HG03103 (cell line): ENCODE measurements around the gene ANKMY1.
A peak's percentile ranks its signal among the peaks of the same experiment; 100 is the strongest.
"Not testable (repeated sequence)": the region's sequence is repeated elsewhere in the genome, so short reads cannot be mapped to it uniquely, and the experiment has no call there.

Experiments
- ATAC-seq: cut with Tn5 transposase; IDR thresholded peaks from one replicate; pipeline ENCODE4 v1.9.1; 2021; ENCODE audit warnings: low read depth; ENCODE audit not compliant: unreplicated experiment

ANKMY1 gene

GRCh38 chr2:240524963-240525718, 32.6 kb downstream of the ANKMY1 start:
- no peak for ATAC-seq

GRCh38 chr2:240523451-240524281, 34.1 kb downstream of the ANKMY1 start:
- no peak for ATAC-seq

GRCh38 chr2:240522406-240522805, 35.4 kb downstream of the ANKMY1 start:
- ATAC-seq, result no peak

GRCh38 chr2:240521885-240522284, 35.9 kb downstream of the ANKMY1 start:
- not testable (repeated sequence) for ATAC-seq

DNA sequence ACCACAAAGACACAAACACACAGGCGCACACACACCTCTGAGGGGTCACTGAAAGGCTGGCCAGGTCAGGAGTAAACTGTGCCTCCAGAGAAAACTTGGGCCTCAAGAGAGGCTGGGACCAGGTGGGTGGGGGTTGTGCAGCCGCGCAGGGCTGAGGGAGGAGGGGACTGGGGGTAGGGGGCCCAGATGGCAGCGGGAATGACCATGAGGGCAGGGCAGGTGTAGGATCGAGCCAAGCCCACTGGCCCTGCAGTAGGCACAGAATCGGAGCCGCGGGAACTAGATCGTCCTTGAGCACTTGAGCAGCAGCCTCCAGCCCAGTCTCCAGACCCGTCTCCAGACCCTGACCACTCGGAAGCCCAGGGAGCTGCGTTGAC, 36.8 kb downstream of the ANKMY1 start:
- no peak for ATAC-seq

DNA sequence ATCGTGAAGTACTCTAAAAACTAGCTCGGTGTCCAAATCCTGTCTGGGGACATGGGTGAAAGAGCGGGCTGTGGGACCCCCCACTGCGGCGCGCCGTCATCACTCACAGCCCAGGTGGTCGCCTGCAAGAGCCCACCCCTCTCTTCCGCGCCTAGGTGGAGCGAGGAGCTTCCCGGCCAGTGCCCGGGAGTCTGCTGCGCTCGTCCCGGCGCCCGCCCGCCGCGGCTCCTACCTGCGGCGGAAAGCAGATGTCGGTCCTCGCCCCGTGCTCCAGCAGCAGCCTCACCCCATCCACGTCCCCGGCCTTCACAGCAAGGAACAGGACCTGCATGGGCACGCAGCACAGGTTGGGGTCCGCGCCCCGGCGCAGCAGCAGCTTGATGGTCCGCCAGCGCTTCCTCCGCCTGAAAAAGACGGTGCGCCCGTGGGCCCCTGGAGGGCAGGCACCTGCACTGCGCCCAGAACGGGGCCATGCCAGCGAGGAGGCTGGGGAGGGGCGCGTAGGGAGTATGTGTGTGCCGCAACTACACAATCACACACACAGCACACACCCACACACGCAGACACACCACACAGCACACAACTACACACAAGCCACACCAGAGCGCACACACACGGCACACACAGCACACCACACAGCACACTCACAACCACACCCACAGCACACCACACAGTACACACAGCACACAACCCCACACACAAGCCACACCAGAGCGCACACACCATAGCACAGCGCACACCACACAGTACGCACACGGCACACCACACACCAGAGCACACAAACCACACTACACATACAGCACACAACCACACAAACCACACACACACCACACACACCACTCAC, 37.4 kb downstream of the ANKMY1 start:
- ATAC-seq, result no peak

- no peak for ATAC-seq
Observed at GRCh38 chr2:240519396-240520129, 38.2 kb downstream of the ANKMY1 start.

GRCh38 chr2:240518981-240519380, 38.8 kb downstream of the ANKMY1 start:
- no peak for ATAC-seq

DNA sequence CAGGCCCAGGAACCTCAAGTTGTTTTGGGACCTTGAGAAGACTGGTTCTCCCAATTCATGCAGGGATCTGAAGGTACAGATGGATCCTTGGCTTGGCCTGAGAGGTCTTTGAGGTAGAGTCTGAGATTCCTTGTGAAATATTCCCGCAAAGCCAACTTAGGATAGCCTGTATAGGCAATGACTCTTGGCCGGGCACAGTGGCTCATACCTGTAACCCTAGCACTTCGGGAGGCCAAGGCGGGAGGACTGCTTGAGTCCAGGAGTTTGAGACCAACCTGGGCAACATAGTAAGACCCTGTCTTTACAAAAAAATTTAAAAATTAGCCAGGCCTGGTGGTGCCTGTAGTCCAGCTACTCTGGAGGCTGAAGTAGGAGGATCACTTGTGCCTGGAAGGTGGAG, 40.4 kb downstream of the ANKMY1 start:
- ATAC-seq, result no peak

- no peak for ATAC-seq
Observed at GRCh38 chr2:240514631-240515030, 43.2 kb downstream of the ANKMY1 start.

DNA sequence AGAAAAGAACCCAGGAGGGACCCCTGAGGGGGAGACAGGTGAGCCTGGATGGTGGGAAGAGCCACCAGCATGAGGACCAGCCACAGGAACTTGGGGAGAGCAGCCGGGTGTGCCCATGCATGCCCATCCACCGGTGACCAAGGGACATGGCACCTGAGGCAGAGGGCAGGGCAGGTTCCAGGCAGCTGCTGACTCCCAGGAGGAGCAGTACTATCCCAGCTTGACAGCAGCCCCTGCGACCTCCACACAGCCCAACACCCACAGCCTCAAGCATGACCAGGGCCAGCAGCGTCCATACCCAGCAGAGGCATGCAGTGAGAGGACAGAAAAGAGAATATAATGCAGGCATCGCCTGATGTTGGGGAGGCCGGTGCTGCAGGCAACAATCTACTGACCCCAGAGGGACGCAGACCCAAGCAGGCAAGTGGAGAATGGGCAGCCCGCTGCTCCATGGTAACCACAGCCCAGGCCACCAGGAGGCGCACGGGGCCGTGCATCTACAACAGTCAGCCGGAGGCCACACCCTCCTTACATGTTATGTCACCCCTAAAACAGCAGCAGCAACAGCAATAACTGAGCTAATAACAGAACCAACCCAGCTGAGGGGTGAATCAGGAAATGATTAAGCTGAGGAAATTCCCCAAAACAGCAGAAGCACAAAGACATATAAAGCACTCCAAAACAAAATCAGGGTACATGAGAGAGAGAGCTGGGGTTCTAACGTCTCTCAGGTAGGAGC, 44.1 kb downstream of the ANKMY1 start:
- ATAC-seq, result peak; percentile 93

DNA sequence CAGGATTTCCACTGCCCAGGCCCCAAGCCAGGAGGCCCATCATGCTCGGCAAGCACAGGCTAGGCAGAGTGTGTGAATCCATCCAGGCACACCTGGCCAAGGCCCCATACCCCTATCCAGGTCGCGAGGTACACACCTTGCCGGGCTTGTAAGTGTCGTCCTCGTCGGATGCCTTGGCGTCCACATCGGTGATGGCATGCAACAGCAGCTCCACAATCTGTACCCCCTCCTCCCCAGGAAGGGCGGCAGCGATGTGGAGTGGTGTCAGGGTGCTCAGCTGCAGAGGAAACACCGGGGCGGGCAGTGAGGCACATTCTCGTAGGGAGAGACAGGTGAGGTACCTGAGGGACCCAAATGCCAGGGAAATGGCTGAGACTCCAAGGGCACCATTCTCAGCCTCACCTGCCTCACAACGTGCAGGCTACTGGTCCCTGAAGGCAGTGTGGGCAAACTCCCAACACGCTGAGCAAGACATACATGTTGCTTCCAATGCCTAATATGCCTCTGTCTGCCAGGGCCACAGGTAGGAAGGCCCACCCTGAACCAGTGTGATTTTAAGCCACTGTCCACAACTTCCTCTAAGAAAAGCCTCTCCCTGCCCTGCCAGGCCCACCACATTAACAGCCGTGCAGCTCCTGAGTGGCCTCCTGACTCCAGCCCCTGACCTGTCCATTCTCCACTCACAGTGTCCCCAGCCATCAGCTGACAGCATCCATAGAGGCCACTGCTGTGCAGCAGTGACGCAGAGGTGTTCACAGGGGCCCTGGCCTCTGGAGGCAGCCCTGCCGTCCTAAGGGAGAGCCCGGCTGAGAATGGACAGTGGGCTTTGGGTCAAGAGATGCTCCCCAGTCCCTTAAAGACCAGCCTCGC, 44.9 kb downstream of the ANKMY1 start:
- ATAC-seq, result no peak

- no peak for ATAC-seq
Observed at GRCh38 chr2:240512109-240512485, 45.7 kb downstream of the ANKMY1 start.

DNA sequence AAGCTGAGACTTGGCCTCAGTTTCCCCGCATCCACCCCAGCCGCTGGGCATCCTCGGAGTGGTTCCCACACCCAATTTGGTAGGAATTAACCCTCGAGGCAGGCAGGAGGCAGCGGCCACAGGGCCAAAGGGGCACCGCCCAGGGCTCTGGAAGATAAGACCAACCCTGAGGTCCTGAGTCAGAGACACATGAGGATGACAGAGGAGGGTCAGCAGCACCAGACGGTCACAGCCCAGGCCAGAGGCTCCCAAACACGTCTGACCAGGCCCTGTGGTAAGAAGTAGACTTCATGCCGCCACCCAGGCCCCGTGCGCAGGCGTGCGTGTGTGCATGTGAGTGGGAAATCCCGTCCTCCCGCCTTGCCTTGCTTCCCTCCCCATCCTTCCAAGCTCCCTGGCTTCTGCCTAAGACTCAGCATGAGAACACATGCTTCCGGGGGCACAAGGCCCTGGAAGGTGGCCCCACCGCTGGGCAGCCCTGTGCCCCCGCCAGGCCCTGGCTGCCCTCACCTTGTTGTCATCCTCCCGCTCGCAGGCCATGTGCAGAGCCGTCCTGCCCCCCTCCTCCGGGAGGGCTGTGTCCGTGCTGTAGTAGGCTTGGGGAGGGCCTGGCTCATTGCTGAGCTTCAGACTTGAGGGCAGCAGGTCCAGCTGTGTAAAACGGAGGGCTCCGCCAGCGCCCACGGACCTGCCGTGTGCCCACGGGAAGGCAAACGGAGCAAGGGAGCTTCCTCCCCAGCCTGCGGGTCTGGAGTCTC, 46.3 kb downstream of the ANKMY1 start:
- ATAC-seq, result no peak

DNA sequence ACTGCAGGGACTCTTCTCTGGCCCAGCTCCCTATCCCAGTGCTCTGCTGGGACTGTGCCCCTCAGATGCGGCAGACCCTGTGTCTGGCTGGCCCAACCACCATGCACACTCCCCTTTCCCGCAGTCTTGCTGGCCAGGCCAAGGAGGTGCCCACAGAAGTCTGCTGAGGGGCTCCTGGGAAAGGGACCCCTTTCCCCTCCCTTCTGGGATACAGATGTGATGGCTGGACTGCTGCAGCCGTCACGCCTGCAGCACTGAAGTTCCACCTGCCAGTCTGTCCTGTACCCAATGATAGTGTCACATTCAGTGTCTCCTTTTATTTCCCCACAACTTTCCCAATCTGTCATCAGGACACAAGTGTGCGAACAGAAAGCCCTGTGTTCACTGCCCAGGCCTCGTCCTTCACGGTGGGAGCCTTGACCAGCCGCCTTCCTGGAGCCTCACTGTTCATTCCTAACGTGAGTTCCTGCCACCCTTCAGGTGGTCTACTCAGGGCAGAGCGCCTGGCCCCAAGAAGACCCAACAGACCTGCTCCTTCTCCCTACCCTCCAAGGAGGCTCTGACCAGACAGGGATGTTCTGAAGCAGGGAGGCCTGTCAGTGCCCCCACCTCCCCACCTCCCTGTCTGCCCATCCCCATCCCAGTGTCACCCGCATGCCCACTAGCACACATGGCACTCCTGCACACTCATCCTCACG, 47.1 kb downstream of the ANKMY1 start:
- ATAC-seq, result no peak

- no peak for ATAC-seq
Observed at GRCh38 chr2:240509667-240510512, 47.9 kb downstream of the ANKMY1 start.
